ENCODE data around the gene RBFOX2.
"Not testable (repeated sequence)": the region's sequence is repeated elsewhere in the genome, so short reads cannot be mapped to it uniquely, and the experiment has no call there.

The RBFOX2 gene

DNA sequence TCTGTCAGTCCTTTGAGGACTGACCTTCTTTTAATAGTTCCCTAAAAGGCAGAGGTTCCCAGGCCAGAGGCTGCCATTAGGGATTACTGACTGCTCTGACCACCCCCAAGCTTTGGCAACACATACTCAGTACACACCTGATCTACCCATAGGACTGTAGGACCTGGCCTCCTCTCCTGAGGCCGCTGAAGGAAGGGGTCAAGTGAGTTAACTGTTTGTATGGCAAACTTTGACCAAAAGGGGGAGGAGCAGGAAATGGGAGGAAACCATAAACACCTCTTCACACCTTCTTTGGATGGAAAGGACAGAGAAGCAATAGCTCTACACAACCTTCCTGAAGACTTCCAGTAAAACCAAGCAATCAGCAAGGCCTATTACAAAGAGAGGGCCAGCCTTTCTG lies 207.0 kb downstream of the RBFOX2 start:
- FAIRE-seq: no peak
- TF ChIP-seq, protein P1, sequence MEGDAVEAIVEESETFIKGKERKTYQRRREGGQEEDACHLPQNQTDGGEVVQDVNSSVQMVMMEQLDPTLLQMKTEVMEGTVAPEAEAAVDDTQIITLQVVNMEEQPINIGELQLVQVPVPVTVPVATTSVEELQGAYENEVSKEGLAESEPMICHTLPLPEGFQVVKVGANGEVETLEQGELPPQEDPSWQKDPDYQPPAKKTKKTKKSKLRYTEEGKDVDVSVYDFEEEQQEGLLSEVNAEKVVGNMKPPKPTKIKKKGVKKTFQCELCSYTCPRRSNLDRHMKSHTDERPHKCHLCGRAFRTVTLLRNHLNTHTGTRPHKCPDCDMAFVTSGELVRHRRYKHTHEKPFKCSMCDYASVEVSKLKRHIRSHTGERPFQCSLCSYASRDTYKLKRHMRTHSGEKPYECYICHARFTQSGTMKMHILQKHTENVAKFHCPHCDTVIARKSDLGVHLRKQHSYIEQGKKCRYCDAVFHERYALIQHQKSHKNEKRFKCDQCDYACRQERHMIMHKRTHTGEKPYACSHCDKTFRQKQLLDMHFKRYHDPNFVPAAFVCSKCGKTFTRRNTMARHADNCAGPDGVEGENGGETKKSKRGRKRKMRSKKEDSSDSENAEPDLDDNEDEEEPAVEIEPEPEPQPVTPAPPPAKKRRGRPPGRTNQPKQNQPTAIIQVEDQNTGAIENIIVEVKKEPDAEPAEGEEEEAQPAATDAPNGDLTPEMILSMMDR (IDR thresholded peaks at IDR 0.05; ENCODE audit: insufficient read depth, missing control alignments): no peak
- no peak for DNase-seq (ENCODE audit: insufficient read length, low spot score)

DNA sequence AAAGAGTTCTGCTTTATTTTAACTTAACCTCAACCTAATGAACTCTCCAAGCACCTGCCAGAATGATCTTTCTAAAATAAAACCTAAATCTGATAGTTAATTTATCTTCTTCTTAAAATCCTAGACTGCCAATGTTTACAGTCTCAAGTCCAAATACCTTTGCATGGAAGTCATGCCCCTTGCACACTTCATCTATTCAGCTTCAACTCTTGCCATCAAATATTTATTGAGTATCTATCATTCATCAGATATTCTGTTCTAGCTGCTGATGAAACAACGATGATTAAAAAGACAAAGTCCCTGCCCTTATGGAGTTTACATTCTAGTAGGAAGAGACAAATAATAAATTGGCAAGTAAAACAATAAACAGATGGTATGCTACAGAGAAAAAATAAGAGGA lies 209.2 kb downstream of the RBFOX2 start:
- DNase-seq (ENCODE audit: insufficient read length, low spot score) (no peak), FAIRE-seq (no peak)
- TF ChIP-seq, protein P1 (IDR thresholded peaks at IDR 0.05; ENCODE audit: insufficient read depth, missing control alignments): no peak

DNA sequence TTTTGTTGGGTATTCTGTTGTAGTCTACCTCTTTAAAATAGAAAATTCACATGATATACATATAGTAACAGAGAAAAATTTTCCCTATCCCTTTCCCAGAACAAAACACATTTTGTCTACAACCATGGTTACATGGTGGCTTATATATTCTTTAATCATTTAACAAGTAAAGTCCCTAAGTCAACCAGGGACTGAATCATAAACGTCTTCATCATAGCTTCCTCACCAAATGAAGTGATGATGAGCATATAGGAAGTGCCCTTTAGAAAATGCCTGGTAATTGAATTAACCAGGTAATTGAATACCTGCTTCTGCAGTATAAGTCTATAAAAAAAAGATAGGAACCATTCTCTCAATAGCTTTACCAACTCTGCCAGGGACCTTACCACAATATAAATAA lies 209.7 kb downstream of the RBFOX2 start:
- TF ChIP-seq, protein P1 (IDR thresholded peaks at IDR 0.05; ENCODE audit: insufficient read depth, missing control alignments): no peak
- no peak for FAIRE-seq
- DNase-seq (ENCODE audit: insufficient read length, low spot score): no peak

DNA sequence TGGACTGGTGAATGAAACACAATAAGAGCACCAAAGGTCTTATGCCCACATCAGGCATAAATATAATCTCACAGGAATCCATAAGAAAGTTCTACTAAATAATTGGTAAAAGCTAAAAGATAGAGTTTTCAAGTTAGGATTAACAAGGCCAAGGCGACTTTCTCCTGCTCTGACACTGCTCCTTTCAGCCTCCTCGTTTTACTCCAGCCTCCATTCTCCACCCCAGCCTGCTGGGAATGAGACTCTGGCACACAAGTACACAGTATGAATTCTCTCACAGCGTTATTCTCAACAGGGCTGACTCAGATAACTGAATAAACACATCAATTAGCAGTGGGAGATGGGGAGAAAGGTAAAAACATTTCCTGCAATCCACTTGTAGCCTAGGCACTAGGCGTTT lies 216.0 kb downstream of the RBFOX2 start:
- no peak for FAIRE-seq
- no peak for DNase-seq (ENCODE audit: insufficient read length, low spot score)
- TF ChIP-seq, protein P1 (IDR thresholded peaks at IDR 0.05; ENCODE audit: insufficient read depth, missing control alignments): no peak

DNA sequence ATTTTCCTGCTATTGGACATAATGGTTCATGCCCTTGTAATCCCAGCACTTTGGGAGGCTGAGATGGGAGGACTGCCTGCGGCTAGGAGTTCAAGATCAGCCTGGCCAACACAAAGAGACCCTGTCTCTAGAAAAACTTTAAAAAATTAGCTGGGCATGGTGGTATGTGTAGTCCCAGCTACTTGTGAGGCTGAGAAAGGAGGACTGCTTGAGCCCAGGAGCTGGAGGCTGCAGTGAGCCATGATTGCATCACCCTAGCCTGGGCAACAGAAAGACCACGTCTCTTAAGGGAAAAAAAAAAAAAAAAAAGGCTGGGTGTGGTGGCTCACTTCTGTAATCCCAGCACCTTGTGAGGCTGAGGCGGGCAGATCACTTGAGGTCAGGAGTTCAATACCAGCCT lies 217.0 kb downstream of the RBFOX2 start:
- TF ChIP-seq, protein P1 (IDR thresholded peaks at IDR 0.05; ENCODE audit: insufficient read depth, missing control alignments): no peak
- FAIRE-seq (no peak), DNase-seq (ENCODE audit: insufficient read length, low spot score) (no peak)

DNA sequence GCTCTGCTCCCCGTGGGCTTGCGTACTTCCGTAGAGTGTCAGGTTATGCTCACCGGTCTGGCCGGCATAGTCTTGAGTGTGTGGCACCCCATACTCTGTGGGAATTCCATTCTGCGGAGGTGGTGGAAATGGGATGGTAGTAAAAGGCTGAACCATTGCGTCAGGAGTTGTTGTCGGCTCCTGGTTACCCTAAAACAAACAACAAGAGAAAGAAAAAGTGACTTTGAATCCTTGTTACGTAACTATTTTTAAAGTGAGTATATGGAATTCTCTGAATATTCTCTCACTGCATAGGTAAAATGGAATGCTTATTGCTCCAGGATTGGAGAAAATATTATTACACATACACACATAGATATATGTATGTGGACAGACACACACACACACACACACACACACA lies 218.8 kb downstream of the RBFOX2 start:
- DNase-seq (ENCODE audit: insufficient read length, low spot score): no peak
- no peak for FAIRE-seq
- TF ChIP-seq, protein P1 (IDR thresholded peaks at IDR 0.05; ENCODE audit: insufficient read depth, missing control alignments): no peak

DNA sequence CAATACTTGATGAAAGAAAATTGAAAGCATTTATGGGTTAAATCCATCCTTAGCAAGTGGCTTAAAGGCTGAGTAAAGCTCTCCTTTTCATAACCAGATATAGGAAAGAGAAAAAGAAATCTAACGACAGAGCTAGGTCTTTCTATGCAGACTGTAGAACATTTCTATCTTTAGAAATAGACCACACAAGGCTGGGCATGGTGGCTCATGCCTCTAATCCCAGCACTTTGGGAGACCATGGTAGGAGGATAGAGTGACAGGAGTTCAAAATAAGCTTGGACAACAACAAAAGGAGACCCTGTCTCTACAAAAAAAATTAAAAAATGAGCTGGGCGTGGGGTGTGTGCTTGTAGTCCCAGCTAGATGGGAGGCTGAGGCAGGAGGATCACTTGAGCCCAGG lies 220.2 kb downstream of the RBFOX2 start:
- TF ChIP-seq, protein P1 (IDR thresholded peaks at IDR 0.05; ENCODE audit: insufficient read depth, missing control alignments): no peak
- no peak for DNase-seq (ENCODE audit: insufficient read length, low spot score)
- no peak for FAIRE-seq

DNA sequence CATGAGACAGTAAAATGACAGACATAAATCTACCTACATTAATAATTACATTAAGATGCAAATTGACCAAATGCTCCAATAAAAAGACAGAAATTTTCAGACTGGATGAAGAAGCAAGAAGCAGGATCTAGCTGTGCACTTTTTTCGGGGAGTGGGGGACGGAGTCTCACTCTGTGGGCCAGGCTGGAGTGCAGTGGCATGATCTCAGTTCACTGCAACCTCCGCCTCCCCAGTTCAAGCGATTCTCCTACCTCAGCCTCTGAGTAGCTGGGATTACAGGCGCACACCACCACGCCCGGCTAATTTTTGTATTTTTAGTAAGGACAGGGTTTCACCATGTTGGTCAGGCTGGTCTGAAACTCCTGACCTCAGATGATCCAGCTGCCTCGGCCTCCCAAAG lies 222.0 kb downstream of the RBFOX2 start:
- FAIRE-seq; DNase-seq (ENCODE audit: insufficient read length, low spot score): not testable (repeated sequence)

Data from D721Med (cell line).